HT1080 (cell line): ENCODE data around the gene RPL7L1. TPM values are rescaled to one million over a fixed set of nuclear protein-coding genes. Genes with fewer than 3 reads are reported as not detected.
"Not testable (repeated sequence)": the region's sequence is repeated elsewhere in the genome, so short reads cannot be mapped to it uniquely, and the experiment has no call there.

Experiments used
- DNase-seq: peaks from one replicate; pipeline ENCODE4 v3.0.0-alpha.2; 2015; ENCODE audit warnings: low read depth
- total RNA-seq: library from RNA; depleted of rRNA; stranded (reverse); fragments of >200 nt; shearing (Covaris generic); gene quantifications from 2 replicates; pipeline ENCODE4 v1.2.3, GENCODE V29; 2014

RPL7L1 gene
- total RNA-seq, 1 experiment from 2014 or later: 142 TPM

DNA sequence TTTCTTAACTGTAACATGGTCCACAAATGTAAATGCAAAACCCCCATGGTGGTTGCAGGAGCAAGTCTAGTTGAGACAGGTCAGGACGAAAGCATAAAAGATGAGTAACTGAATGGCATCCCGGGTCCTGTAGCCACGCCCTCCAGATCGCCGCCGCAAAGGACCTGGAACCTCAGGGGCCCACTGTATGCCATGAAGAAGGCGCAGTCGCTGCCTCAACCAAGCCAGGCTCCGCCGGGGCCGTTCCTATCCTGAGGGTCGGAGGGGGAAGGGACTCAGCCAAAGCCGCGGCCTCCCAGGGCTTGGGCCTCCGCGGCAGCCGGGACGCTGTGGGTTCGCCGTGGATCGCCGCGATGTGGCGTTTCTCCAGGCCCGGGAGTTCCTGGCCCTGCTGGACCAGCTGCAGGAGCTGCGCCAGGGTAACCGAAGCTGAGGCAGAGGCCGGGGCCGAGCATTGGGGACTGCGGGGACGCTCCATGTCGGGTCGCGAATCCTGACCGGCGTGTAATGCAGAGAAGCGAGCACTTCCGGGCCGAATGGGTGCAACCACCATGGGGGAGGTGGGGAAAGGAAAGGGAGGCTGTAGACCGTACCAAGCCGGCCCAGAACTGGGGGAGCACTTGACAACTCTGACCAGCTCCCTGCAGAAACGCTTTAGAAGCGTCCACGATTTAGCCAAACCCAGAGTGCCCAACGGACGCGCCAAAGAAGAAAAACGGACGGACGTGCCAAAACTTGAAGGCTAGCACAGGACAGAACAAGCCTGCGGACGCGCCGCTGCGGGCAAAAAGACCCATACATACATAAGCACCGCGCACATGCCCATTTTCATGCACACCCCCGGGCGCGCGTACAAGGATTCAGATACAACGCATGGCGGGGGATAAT lies 11.1 kb downstream of the RPL7L1 start:
- peak; percentile 89 for DNase-seq

DNA sequence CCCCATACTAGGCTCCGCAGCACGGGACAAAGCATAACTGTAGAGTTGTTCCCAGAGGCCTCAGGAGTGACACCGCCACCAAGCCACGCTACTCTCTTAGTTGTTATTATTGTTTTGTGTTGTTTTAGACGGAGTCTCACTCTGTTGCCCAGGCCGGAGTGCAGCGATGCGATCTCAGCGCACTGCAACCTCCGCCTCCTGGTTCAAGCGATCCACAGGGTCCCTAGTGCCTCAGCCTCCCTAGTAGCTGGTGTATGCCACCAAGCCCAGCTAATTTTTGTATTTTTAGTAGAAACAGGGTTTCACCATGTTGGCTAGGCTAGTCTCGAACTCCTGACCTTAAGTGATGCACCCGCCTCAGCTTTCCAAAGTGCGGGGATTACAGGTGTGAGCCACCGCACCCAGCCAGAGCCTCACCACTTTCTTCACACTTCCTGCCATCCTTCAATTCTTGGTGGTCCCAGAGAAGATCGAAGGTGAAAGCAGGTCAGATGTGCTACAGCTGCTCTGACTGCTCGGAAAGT lies 11.8 kb downstream of the RPL7L1 start:
- DNase-seq: no peak

DNA sequence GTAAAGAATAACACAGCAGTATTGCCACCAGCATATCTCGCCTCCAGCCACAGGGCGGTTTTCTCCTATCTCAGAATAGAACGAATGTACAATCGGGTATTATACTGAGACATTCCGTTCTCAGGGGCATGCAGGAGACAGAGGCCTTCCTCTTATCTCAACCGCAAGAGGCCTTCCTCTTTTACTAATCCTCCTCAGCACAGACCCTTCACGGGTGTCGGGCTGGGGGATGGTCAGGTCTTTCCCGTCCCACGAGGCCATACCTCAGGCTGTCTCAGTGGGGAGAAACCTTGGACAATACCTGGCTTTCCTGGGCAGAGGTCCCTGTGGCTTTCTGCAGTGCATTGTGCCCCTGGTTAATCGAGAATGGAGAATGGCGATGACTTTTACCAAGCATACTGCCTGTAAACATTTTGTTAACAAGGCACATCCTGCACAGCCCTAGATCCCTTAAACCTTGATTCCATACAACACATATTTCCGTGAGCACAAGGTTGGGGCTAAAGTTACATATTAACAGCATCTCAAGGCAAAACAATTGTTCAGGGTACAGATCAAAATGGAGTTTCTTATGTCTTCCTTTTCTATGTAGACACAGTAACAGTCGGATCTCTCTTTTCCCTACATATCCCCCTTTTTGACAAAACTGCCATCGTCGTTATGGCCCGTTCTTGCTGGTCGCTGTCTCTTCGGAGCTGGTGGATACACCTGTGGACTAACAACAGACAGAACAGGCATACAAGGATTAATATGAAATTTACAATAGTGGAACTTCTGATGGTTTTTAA lies 14.8 kb downstream of the RPL7L1 start:
- DNase-seq: not testable (repeated sequence)

DNA sequence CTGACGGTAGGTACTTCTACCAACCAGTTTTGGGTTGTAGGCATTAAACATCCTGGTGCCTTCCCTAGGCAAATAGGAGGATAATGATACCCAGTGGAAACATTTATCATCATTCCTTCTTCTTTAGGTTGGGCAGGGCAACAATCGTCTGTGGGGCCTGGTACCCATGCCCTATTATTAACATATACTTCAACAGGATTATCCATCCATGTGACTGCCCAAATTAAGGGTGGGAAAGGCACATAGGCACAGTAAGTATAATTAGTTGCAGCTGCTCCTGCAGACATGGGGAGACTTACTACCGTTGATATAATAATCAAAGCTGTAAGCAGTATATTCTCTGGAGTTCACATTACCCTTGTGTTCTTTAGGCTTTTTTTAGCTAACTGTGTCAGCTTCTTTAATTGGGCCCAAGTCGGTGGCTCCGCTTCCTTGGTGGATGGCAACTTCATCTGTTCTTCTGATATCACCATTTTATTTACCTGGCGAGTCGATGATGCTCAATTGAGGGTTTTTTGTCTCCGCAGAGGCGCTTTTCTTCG lies 16.8 kb downstream of the RPL7L1 start:
- DNase-seq: no peak

DNA sequence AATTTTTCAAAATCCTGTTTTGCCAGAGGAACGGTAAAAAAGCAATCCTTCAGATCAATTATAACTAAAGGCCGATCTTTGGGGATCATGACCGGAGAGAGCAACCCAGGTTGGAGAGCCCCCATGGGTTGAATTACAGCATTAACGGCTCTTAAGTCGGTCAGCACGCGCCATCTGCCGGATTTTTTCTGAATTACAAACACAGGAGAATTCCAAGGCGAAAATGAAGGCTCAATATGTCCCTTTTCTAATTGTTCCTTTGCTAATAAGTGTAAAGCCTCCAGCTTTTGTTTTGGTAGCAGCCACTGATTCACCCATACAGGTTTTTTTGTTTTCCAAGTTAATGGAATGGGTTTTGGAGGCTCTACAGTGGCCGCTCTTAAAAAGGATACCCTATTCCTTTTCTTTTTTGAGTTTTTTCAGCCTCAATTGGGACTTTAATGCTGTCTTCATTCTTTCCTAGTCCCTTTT lies 19.5 kb downstream of the RPL7L1 start:
- DNase-seq: peak; percentile 46

DNA sequence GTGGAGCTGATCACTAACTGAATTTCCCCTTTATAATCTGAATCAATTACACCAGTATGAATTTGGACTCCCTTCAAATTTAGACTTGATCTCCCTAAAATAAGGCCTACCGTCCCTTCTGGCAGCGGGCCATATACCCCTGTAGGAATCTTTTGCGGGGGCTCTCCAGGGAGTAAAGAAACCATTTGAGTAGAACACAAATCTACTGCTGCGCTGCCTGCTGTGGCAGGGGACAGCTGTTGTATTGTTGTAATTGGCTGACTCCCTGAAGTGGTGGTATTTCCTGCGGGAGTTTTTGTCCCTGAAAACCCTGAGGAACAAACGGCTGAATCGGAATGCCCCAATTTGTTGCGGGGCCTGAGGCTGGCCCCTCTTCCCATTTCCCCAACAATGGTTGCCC lies 20.5 kb downstream of the RPL7L1 start:
- DNase-seq: no peak

DNA sequence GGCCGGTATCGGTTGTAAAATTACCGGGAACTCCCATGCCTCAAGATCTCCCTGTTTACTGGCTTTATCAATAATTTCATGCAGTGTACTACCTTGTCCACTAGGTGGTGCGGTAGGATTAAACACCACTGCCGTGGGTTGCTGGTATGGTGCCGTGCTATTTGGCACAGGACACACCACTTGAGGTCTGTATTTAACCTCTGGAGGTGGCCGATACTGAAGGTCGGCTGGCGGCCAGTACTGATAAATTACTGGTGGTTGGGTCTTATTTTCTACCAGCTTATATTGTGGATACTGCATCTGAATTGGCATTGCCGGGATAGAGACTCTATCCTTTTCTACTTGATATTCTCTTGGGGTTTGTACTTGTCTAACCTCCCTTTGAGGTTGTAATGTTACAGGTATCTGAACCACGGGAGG lies 22.1 kb downstream of the RPL7L1 start:
- peak; percentile 71 for DNase-seq

DNA sequence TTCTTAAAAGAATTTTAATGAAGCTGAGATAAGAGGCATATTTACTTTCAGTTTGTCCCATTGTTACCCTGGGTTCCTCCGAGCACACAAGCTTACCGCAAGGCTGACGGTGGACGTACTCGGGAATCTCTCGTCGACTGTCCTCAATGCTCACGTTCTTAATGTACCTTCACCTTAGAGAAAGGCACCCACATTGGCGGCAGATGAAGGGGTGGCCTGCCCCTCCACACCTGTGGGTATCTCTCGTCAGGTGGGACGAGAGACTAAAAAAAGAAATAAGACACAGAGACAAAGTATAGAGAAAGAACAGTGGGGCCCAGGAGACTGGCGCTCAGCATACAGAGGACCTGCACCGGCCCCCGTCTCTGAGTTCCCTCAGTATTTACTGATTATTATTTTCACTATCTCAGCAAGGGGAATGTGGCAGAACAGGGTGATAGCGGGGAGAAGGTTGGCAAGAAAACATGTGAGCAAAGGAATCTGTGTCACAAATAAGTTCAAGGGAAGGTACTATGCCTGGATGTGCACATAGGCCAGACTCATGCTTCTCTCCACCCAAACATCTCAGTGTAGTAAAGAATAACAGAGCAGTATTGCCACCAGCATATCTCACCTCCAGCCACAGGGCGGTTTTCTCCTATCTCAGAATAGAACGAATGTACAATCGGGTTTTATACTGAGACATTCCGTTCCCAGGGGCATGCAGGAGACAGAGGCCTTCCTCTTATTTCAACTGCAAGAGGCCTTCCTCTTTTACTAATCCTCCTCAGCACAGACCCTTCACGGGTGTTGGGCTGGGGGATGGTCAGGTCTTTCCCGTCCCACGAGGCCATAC lies 23.2 kb downstream of the RPL7L1 start:
- DNase-seq: not testable (repeated sequence)

DNA sequence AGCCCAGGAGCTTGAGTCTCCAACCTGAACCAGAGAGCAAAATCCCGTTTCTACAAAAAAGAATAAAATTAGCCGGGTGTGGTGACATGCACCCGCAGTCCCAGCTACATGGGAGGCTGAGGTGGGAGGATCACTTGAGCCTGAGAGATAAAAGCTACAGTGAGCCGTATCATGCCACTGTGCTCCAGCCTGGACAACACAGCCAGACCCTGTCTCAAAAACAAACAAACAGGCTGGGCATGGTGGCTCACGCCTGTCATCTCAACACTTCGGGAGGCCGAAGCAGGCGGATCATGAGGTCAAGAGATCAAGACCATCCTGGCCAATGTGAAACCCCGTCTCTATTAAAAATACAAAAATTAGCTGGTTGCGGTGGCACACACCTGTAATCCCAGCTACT lies 25.1 kb downstream of the RPL7L1 start:
- DNase-seq: no peak

DNA sequence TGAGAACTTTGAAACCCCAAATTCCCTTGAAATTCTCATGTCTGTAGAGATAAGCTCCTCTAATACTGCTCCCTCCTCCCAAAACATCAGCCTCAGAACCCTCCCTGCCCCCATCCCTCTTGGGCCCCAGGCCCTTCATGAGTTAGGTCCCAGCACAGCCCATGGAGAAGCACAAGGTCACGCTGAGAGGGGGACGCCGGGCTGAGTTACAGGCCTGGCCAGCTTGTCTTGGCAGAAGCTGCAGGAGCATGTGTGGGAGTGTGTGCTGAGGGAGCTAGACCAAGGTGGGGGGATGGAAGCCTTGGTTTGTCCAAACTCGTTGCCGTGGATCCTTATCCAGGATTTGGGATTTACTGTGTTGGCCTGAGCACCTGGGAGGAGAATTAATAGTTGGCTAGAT lies 27.9 kb downstream of the RPL7L1 start:
- DNase-seq: no peak

DNA sequence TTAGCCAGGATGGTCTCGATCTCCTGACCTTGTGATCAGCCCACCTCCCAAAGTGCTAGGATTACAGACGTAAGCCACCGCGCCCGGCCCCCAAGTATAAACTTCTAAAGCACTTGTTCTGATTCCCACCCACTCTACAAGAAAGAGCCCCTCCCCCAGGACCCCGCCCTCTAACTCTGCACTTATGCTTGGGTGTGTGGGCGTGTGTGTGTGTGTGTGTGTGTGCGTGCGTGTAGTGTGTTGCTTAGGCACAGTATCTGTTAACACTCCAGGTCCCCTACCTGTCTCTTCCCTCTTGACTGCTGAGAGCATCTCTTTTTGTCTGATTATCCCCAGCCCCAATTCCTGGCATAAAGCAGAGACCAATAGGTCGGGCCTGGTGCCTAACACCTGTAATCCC lies 30.4 kb downstream of the RPL7L1 start:
- DNase-seq: no peak

DNA sequence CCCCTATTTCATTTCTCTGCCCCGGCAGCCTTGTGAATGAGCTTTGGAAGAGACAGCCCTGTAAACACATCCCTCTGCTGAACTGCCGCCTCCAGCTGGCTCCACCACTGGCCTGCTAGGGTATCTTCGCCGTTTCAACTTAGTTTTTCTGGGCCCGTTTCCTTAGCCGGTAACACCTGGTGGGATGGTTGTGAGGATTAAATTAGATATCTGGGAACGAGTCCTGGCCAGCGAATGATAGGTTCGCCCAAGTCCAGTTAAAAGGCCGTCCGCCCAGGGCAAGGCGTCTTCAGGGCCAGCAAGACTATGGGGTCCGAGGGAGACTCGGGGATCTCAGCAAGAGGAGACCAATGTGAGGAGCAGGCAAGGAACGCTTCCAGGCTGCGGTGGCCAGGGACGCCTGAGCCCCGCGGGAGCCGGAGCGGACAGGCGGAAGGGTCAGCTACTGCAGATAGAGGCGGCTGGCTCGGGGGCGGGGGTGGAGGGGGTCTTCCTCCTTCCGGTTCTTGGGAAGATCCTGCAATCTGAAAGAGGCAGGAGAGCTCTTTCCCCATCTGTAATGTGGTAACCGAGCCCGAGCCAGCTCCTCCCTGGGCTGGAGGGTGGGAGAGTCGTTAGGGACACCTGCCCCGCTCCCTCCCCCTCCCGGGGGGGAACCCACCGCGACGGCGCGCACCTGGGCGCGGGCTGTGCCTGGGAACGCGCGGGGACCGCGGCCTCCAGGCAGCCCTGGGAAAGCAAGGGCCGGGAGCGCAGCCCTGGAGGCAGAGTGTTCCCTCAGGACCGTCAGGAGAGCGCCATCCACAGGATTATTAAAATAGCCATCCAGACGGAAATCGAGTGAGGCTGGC lies 32.0 kb downstream of the RPL7L1 start:
- no peak for DNase-seq

DNA sequence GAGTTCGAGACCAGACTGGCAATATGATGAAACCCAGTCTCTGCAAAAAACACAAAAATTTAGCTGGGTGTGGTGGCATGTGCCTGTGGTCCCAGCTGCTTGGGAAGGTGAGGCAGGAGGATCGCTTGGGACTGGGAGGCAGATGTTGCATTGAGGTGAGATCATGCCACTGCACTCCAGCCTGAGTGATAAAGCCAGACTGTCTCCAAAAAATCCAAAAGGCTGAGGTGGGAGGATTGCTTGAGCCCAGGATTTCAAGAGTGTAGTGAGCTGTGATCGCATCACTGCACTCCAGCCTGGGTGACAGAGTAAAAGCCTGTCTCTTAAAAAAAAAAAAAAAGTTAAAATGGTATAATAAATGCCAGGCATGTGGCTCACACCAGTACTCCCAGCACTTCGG lies 35.1 kb downstream of the RPL7L1 start:
- DNase-seq: no peak

DNA sequence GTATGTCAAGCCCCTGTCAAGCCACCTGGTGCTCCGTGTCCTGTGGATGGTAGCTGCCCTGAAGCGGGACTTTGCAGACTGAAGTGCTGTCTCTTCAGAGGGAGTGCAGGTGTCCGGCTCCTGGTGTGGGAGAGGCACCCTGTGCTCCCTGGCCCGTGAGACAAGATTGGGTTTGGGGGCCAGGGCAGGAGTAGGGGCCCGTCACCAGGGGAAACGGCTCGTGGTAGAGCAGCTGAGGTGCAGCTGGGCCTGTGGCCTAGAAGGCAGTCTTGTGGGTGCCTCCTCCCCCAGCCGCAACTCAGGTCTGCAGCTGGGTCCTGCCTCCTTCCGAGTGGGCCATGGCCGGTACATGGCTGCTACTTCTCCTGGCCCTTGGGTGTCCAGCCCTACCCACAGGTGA lies 36.3 kb downstream of the RPL7L1 start, which contains the start of gene PTCRA:
TSS of gene PTCRA (plus strand) at position 322 of the 400 bp plus-strand sequence. CDS start at position 339, 17 bp downstream.
- DNase-seq: no peak

DNA sequence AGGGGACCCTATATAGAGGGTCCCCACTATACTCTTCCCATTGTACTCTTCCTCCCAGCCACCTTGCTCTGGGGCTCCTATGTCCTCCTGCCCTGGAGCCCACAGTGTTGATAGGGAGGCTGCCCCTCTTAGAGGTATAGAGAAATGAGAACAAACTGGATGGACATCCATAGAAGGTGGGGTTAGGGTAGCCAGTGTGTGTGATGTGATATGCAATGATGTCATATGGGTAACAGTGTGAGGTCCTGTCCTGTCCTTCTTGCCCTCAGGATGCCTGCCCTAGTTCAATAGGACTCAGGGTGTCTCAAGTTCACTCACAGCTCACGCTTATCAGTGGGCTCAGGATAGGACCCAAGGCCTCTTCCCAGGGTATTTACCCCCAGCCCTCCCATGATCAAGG lies 36.9 kb downstream of the RPL7L1 start:
- no peak for DNase-seq

DNA sequence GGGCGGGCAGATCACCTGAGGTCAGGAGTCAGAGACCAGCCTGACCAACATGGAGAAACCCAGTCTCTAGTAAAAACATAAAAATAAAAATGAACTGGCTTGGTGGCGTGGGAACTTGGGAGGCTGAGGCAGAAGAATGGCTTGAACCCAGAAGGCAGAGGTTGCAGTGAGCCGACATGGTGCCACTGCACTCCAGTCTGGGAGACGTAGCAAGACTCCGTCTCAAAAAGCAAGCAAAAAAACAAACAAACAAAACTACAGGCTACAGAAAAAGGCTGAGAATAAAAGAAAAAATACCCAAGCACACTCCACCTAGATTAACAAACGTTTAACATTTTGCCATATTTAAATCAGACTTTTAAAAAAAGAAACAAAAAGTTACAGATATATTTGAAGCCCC lies 42.4 kb downstream of the RPL7L1 start:
- DNase-seq: no peak

DNA sequence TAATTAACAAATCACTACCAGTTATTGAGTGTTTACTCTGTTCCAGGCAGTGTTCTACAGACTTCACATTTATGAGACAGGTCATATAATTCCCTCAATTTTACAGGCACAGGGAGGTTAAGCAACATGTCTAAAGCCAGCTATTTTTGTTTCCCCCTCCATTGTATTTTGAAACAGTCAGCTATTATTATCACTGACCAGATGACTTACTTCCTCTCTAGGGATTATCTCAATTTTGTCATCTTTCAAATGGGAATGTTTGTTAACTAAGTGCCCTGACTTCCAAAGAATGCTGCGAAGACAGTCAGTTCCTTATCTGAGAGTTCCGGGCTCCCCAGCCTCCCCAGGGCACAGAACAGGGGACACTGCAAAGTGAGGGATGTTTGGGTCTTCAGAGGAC lies 44.2 kb downstream of the RPL7L1 start:
- DNase-seq: peak; percentile 36

DNA sequence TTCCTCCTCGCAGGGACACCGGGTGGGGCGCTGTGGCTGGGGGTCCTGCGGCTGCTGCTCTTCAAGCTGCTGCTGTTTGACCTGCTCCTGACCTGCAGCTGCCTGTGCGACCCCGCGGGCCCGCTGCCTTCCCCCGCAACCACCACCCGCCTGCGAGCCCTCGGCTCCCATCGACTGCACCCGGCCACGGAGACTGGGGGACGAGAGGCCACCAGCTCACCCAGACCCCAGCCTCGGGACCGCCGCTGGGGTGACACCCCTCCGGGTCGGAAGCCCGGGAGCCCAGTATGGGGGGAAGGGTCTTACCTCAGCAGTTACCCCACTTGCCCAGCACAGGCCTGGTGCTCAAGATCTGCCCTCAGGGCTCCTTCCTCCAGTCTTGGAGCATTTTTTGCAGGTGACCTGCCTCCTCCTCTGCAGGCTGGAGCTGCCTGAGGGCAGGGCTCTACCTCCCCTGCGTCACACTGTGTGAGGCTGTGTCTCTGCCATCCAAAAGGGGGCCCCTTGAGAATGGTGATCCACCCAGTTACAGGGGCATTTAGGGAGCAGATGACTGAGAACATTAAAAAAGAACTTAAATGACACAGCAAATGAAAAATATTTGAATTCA lies 45.9 kb downstream of the RPL7L1 start:
- DNase-seq: no peak
